Omental fat pad (tissue), 4 donors: Measurements from ENCODE around the gene ATP7B. TPM values are rescaled to one million over a fixed set of nuclear protein-coding genes. Genes with fewer than 3 reads are reported as not detected.
"Not testable (repeated sequence)": the region's sequence is repeated elsewhere in the genome, so short reads cannot be mapped to it uniquely, and the experiment has no call there.

Source experiments
- ATAC-seq: fragments of 150-250 bp; one replicate; pipeline ENCODE4 v1.9.1; 2016; ENCODE audit warnings: mild to moderate bottlenecking, moderate library complexity; ENCODE audit not compliant: low FRiP score
- DNase-seq: peaks from one replicate; pipeline ENCODE4 v3.0.0-alpha.2; 2019; ENCODE audit warnings: low spot score
- CTCF ChIP-seq, 3 donors: fragments of 450-650 bp; IDR thresholded peaks; one replicate each; pipeline ENCODE4 v1.5.1; 2016 to 2017; ENCODE audit warnings: antibody characterized with exemption in 3 of 3, mild to moderate bottlenecking in 3 of 3, moderate library complexity in 2 of 3
- total RNA-seq, 4 donors: library from RNA; depleted of rRNA; stranded (reverse); fragments of >200 nt; gene quantifications; one replicate each; pipeline ENCODE4 v1.1.0, GENCODE V29; 2016

The ATP7B gene
- total RNA-seq, 4 donors from 2014 or later, result 5.2 to 29.2 (median 10.9) TPM

- ATAC-seq, result no peak
- TF ChIP-seq CTCF (IDR thresholded peaks at IDR 0.05), result no peak
- DNase-seq, result no peak
Measured at GRCh38 chr13:51910508-51910907, 100.7 kb downstream of the ATP7B start.

- not testable (repeated sequence) for ATAC-seq, DNase-seq
Measured at GRCh38 chr13:51909265-51909664, 102.0 kb downstream of the ATP7B start.

- ATAC-seq (no peak), DNase-seq (no peak)
- TF ChIP-seq CTCF (IDR thresholded peaks at IDR 0.05), result no peak
Measured at GRCh38 chr13:51907040-51907732, 104.1 kb downstream of the ATP7B start.

GRCh38 chr13:51906581-51906980 lies 104.7 kb downstream of the ATP7B start:
- no peak for TF ChIP-seq CTCF (IDR thresholded peaks at IDR 0.05)
- DNase-seq, result no peak
- ATAC-seq, result no peak

- DNase-seq (no peak), ATAC-seq (no peak)
- TF ChIP-seq CTCF (IDR thresholded peaks at IDR 0.05), result no peak
Measured at GRCh38 chr13:51905787-51906186, 105.5 kb downstream of the ATP7B start.

GRCh38 chr13:51902776-51903175 lies 108.5 kb downstream of the ATP7B start:
- no peak for ATAC-seq
- no peak for TF ChIP-seq CTCF (IDR thresholded peaks at IDR 0.05)
- DNase-seq, result no peak

GRCh38 chr13:51900471-51900870 lies 110.8 kb downstream of the ATP7B start:
- no peak for DNase-seq
- TF ChIP-seq CTCF (IDR thresholded peaks at IDR 0.05), result no peak
- ATAC-seq, result no peak
